ENCODE data around the gene CCDC184. TPM values are rescaled to one million over a fixed set of nuclear protein-coding genes. Genes with fewer than 3 reads are reported as not detected.
A peak's percentile ranks its signal among the peaks of the same experiment; 100 is the strongest.

CCDC184 gene
- total RNA-seq, 1 experiment from 2014 or later = 0.13 TPM

DNA sequence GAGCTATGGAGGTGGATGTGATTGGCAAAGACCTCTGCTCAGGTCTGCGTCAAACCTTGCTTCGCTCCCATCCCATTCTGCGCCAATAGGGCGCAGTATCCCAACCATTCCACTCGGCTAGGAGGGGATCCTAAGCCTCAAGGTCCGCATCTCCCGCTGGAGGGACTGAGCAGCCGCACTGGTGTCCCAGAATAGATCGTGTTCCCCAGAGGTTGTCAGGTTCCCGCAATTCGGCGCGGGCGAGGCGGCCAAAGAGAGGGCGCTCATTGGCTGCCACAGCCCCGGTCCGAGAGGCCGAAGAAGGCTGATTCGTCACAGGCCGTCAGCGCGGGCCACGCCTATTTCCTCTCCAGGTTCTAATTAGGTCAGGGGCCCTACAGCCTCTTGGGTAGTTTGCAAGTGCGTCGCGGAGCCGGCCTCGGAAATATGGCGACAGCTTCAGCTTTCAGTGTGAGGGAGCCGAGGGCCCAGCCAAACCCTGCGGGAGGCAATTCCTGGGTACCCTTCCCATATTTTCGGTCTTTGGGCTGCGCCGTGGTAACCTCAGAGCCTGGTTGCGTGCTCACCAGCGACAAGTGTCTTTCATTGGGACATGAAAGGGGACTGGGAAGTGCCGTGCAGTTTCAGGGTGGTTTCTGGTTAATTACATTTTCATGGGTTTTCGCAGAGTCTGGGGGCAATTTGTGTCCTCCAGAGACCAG, 14.7 kb downstream of the CCDC184 start:
- Histone ChIP-seq H3K9ac (ENCODE audit: extremely low read depth, insufficient read length, low read length) (peak overlapping the region; percentile 83), H3K4me2 (ENCODE audit: insufficient read depth, insufficient read length, low read length) (peak overlapping the region; percentile 80), H2BK120ac (ENCODE audit: low read depth, low read length, poor library complexity, severe bottlenecking) (no peak overlapping the region), H3K27me3 (ENCODE audit: insufficient read depth, low read length) (peaks cover 4% of the 10 kb centered on the region; the same call in 1 of the 2 replicates), H3K9me3 (ENCODE audit: control insufficient read depth, low read depth, low read length) (no peaks in the 10 kb centered on the region), H3K4me1 (ENCODE audit: insufficient read depth, low read length) (no peaks in the 10 kb centered on the region), H3K18ac (ENCODE audit: insufficient read length, low read depth, low read length) (peak overlapping the region; percentile 92), H4K5ac (ENCODE audit: insufficient read length, low read depth, low read length) (peak overlapping the region; percentile 82), H3K79me2 (ENCODE audit: insufficient read depth, low read length) (no peaks in the 10 kb centered on the region), H2BK5ac (ENCODE audit: insufficient read length, low read length) (no peak overlapping the region), H3K23me2 (ENCODE audit: insufficient read length, low read depth, low read length, poor library complexity, severe bottlenecking) (peaks cover 7% of the 10 kb centered on the region), H4K20me1 (ENCODE audit: control insufficient read depth, insufficient read depth, insufficient read length) (no peaks in the 10 kb centered on the region), H3K79me1 (ENCODE audit: insufficient read depth, low read depth, low read length, poor library complexity, severe bottlenecking) (no peaks in the 10 kb centered on the region), H2AK5ac (ENCODE audit: insufficient read length, low read length) (no peak overlapping the region), H4K8ac (replicated peaks; ENCODE audit: insufficient read length, low read depth, low read length) (no peak overlapping the region), H2AFZ (ENCODE audit: low read length) (peak overlapping the region; percentile 10), H2BK15ac (ENCODE audit: low read depth, low read length) (no peak overlapping the region), H3K14ac (ENCODE audit: insufficient read depth, low read length) (peak overlapping the region; percentile 89), H3K56ac (ENCODE audit: insufficient read length, low read depth, low read length) (no peak overlapping the region), H3K4ac (ENCODE audit: low read depth, low read length) (no peak overlapping the region; the same call in 1 of the 2 replicates), H4K91ac (ENCODE audit: insufficient read length, low read depth, low read length) (no peak overlapping the region), H3K27ac (ENCODE audit: insufficient read length, low read depth, low read length) (peak overlapping the region; percentile 50), H2BK12ac (ENCODE audit: insufficient read length, low read depth, low read length) (no peak overlapping the region), H3K23ac (ENCODE audit: insufficient read length, low read depth, low read length) (no peak overlapping the region), H2BK20ac (ENCODE audit: low read depth, low read length, poor library complexity, severe bottlenecking) (no peak overlapping the region), H3T11ph (ENCODE audit: low read length) (no peak overlapping the region)
- peaks cover 7 to 23% of the 10 kb centered on the region in 2 experiments for H3K9me3 Mint-ChIP-seq
- H3K4me3 Mint-ChIP-seq = peak overlapping the region; percentile 81 to 85
- no CpG with 5 or more reads among the region's 39 CpGs for WGBS (ENCODE audit: extremely low coverage, insufficient read length, low lambda C conversion rate)
- peak overlapping the region; percentile 63 to 96 (median 71); a peak in 5 of 7 replicates for H3K27ac Mint-ChIP-seq
- DNase-seq = peak; percentile 100
- peaks cover 79% of the 10 kb centered on the region for H3K27me3 Mint-ChIP-seq (ENCODE audit: low read depth)
- H3K36me3 Mint-ChIP-seq (ENCODE audit: insufficient read depth in 1 of 3, low read depth in 3 of 3) = peaks cover 0 to 4% (median 3%) of the 10 kb centered on the region in 3 experiments; a peak in 2 of 7 replicates
- H3K4me1 Mint-ChIP-seq = peaks cover 9 to 13% of the 10 kb centered on the region in 2 experiments; a peak in 3 of 4 replicates
- TF ChIP-seq, protein P1, sequence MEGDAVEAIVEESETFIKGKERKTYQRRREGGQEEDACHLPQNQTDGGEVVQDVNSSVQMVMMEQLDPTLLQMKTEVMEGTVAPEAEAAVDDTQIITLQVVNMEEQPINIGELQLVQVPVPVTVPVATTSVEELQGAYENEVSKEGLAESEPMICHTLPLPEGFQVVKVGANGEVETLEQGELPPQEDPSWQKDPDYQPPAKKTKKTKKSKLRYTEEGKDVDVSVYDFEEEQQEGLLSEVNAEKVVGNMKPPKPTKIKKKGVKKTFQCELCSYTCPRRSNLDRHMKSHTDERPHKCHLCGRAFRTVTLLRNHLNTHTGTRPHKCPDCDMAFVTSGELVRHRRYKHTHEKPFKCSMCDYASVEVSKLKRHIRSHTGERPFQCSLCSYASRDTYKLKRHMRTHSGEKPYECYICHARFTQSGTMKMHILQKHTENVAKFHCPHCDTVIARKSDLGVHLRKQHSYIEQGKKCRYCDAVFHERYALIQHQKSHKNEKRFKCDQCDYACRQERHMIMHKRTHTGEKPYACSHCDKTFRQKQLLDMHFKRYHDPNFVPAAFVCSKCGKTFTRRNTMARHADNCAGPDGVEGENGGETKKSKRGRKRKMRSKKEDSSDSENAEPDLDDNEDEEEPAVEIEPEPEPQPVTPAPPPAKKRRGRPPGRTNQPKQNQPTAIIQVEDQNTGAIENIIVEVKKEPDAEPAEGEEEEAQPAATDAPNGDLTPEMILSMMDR (conservative IDR thresholded peaks at IDR 0.05) = no peak

Data from H9 (cell line).